Rectal smooth muscle tissue (tissue), 1 donor: ENCODE measurements around the gene RBM20.

ENCODE experiments used
- H3K27ac ChIP-seq: one replicate; pipeline ENCODE4 v1.7.0; 2013; ENCODE audit warnings: low read depth, low read length, inconsistent platforms
- H3K27me3 ChIP-seq: one replicate; pipeline ENCODE4 v1.7.0; 2013; ENCODE audit warnings: low read length; ENCODE audit not compliant: control insufficient read depth, insufficient read depth
- H3K36me3 ChIP-seq: one replicate; pipeline ENCODE4 v1.7.0; 2013; ENCODE audit warnings: low read length; ENCODE audit not compliant: control insufficient read depth, insufficient read depth
- H3K4me1 ChIP-seq: one replicate; pipeline ENCODE4 v1.7.0; 2013; ENCODE audit warnings: low read length; ENCODE audit not compliant: control insufficient read depth, insufficient read depth
- H3K4me3 ChIP-seq: one replicate; pipeline ENCODE4 v1.7.0; 2013; ENCODE audit warnings: low read length
- H3K9ac ChIP-seq: one replicate; pipeline ENCODE4 v1.7.0; 2013; ENCODE audit warnings: low read length

Gene RBM20

GRCh38 chr10:110833234-110833940 is 189.3 kb downstream of the RBM20 start:
- H3K4me3 ChIP-seq: no peak overlapping the region
- no peaks in the 10 kb centered on the region for H3K36me3 ChIP-seq
- no peaks in the 10 kb centered on the region for H3K27me3 ChIP-seq
- no peak overlapping the region for H3K9ac ChIP-seq
- no peak overlapping the region for H3K27ac ChIP-seq
- peaks cover 47% of the 10 kb centered on the region for H3K4me1 ChIP-seq

GRCh38 chr10:110833941-110834628 is 189.9 kb downstream of the RBM20 start:
- Histone ChIP-seq H3K4me3 (no peak overlapping the region), H3K27me3 (no peaks in the 10 kb centered on the region), H3K36me3 (no peaks in the 10 kb centered on the region), H3K27ac (peak overlapping the region; percentile 59), H3K9ac (no peak overlapping the region), H3K4me1 (peaks cover 41% of the 10 kb centered on the region)

GRCh38 chr10:110834629-110835301 is 190.6 kb downstream of the RBM20 start:
- no peak overlapping the region for H3K9ac ChIP-seq
- peak overlapping the region; percentile 59 for H3K27ac ChIP-seq
- no peak overlapping the region for H3K4me3 ChIP-seq
- peaks cover 35% of the 10 kb centered on the region for H3K4me1 ChIP-seq
- H3K36me3 ChIP-seq: no peaks in the 10 kb centered on the region
- no peaks in the 10 kb centered on the region for H3K27me3 ChIP-seq

GRCh38 chr10:110835841-110836240 is 191.7 kb downstream of the RBM20 start:
- H3K9ac ChIP-seq: no peak overlapping the region

GRCh38 chr10:110836706-110837105 is 192.6 kb downstream of the RBM20 start:
- Histone ChIP-seq H3K27me3 (no peaks in the 10 kb centered on the region), H3K4me3 (no peak overlapping the region), H3K36me3 (no peaks in the 10 kb centered on the region), H3K9ac (no peak overlapping the region), H3K4me1 (peaks cover 33% of the 10 kb centered on the region), H3K27ac (peak overlapping the region; percentile 84)

More at GRCh38 chr10:110835841-110836240, 191.7 kb downstream of the RBM20 start:
- Histone ChIP-seq H3K4me1 (peaks cover 33% of the 10 kb centered on the region), H3K4me3 (no peak overlapping the region), H3K27ac (peak overlapping the region; percentile 84), H3K27me3 (no peaks in the 10 kb centered on the region), H3K36me3 (no peaks in the 10 kb centered on the region)

GRCh38 chr10:110837418-110838171 is 193.5 kb downstream of the RBM20 start:
- Histone ChIP-seq H3K36me3 (no peaks in the 10 kb centered on the region), H3K27me3 (no peaks in the 10 kb centered on the region), H3K4me1 (peaks cover 33% of the 10 kb centered on the region), H3K4me3 (no peak overlapping the region), H3K27ac (peak overlapping the region; percentile 84), H3K9ac (no peak overlapping the region)

GRCh38 chr10:110840225-110840922 is 196.2 kb downstream of the RBM20 start:
- Histone ChIP-seq H3K27ac (no peak overlapping the region), H3K4me1 (peaks cover 28% of the 10 kb centered on the region), H3K27me3 (no peaks in the 10 kb centered on the region), H3K9ac (no peak overlapping the region), H3K4me3 (no peak overlapping the region), H3K36me3 (no peaks in the 10 kb centered on the region)

- H3K4me1 ChIP-seq: peaks cover 22% of the 10 kb centered on the region
- no peak overlapping the region for H3K27ac ChIP-seq
Observed at GRCh38 chr10:110840923-110841428, 196.8 kb downstream of the RBM20 start.

GRCh38 chr10:110841767-110842267 is 197.7 kb downstream of the RBM20 start:
- H3K4me3 ChIP-seq: no peak overlapping the region
- no peaks in the 10 kb centered on the region for H3K36me3 ChIP-seq
- no peaks in the 10 kb centered on the region for H3K27me3 ChIP-seq
- H3K9ac ChIP-seq: no peak overlapping the region
- H3K4me1 ChIP-seq: peaks cover 14% of the 10 kb centered on the region
- H3K27ac ChIP-seq: no peak overlapping the region

More at GRCh38 chr10:110840923-110841428, 196.8 kb downstream of the RBM20 start:
- Histone ChIP-seq H3K36me3 (no peaks in the 10 kb centered on the region), H3K27me3 (no peaks in the 10 kb centered on the region), H3K4me3 (no peak overlapping the region), H3K9ac (no peak overlapping the region)

- no peaks in the 10 kb centered on the region for H3K27me3 ChIP-seq
- no peak overlapping the region for H3K9ac ChIP-seq
- no peak overlapping the region for H3K4me3 ChIP-seq
- H3K4me1 ChIP-seq: peaks cover 8% of the 10 kb centered on the region
- H3K36me3 ChIP-seq: no peaks in the 10 kb centered on the region
- no peak overlapping the region for H3K27ac ChIP-seq
Observed at GRCh38 chr10:110842326-110842904, 198.3 kb downstream of the RBM20 start.

- H3K4me3 ChIP-seq: no peak overlapping the region
- H3K27me3 ChIP-seq: no peaks in the 10 kb centered on the region
- H3K4me1 ChIP-seq: peaks cover 4% of the 10 kb centered on the region
- H3K9ac ChIP-seq: no peak overlapping the region
- no peak overlapping the region for H3K27ac ChIP-seq
- H3K36me3 ChIP-seq: no peaks in the 10 kb centered on the region
Observed at GRCh38 chr10:110843031-110843430, 198.9 kb downstream of the RBM20 start.
